Kidney epithelial cell (primary cell): ENCODE data around the gene IGF2R. TPM values are rescaled to one million over a fixed set of nuclear protein-coding genes. Genes with fewer than 3 reads are reported as not detected.

Experiments used
- DNase-seq: peaks from one replicate; pipeline ENCODE4 v3.0.0-alpha.2; 2010; ENCODE audit warnings: low read depth
- H3K27me3 ChIP-seq: 2 replicates; pipeline ENCODE4 v1.6.0; 2011; ENCODE audit warnings: low read length; ENCODE audit not compliant: control insufficient read depth, insufficient read depth
- H3K36me3 ChIP-seq: 2 replicates; pipeline ENCODE4 v1.5.1; 2011; ENCODE audit warnings: low read length; ENCODE audit not compliant: control insufficient read depth, insufficient read depth
- H3K4me3 ChIP-seq: 2 replicates; pipeline ENCODE4 v1.5.1; 2011; ENCODE audit warnings: low read depth, mild to moderate bottlenecking, control low read depth, low read length
- CTCF ChIP-seq: IDR thresholded peaks from 2 replicates; pipeline ENCODE4 v1.5.1; 2011; ENCODE audit warnings: mild to moderate bottlenecking, moderate library complexity, low read length, control low read depth, inconsistent platforms; ENCODE audit not compliant: insufficient read depth, poor library complexity, severe bottlenecking
- total RNA-seq: library from RNA; depleted of rRNA; stranded (reverse); fragments of >200 nt; gene quantifications from 2 replicates; pipeline ENCODE4 v1.2.3, GENCODE V29; 2015

Gene IGF2R
- total RNA-seq, 1 donor from 2014 or later: 251 TPM

DNA sequence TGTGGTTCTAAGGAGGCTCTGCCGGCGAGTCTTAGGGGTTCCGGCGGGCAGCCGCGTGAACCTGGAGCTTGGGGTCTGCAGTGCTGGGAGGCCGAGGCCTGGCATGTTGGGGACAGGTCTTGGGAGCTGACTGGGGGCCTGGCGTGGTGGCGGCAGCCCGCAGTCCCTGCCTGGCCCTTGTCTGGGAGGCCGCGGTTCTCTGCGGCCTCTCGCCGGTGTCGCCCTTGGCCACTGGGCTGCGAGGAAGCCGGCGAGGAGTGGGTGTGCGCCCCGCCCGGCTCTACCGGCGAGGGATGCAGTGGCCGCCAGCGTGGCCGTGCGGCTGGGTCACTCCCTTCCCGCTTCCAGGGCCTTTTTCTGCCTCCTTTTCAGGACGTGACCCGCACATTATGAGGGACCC is 36.3 kb downstream of the IGF2R start:
- Histone ChIP-seq H3K4me3 (no peak overlapping the region), H3K27me3 (no peaks in the 10 kb centered on the region), H3K36me3 (no peaks in the 10 kb centered on the region)
- TF ChIP-seq CTCF: no peak
- DNase-seq: no peak

DNA sequence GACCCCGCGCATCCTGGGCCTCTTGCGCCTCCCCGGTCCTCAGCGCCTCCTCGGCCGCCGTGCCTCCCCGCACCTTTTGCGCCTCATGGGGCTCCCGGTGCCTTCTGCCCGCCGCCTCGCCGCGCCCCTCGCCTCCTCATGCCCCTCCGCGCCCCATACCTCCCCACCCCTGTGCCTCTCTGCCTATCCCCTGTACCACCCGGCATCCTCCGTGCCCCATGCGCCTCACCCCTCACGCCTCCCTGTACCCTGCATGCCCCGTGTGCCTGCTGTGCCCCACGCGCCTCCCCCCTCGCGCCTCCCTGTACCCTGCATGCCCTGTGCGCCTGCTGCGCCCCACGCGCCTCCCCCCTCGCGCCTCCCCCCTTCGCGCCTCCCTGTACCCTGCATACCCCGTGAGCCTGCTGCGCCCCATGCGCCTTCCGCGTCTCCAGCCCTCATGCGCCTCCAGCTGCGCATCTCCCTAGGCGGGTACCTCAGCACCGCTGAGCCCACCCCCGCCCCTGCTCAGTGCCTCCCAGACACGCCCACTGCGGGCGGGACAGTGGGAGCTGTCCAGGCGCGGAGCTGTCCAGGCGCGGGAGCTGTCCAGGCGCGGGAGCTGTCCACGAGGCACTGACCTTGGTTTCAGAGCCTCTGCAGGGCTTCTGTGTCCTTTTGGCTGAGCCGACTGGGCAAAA is 37.1 kb downstream of the IGF2R start:
- peaks cover 1% of the 10 kb centered on the region for H3K36me3 ChIP-seq
- no peak overlapping the region for H3K4me3 ChIP-seq
- no peaks in the 10 kb centered on the region for H3K27me3 ChIP-seq
- TF ChIP-seq CTCF: no peak
- DNase-seq: no peak

DNA sequence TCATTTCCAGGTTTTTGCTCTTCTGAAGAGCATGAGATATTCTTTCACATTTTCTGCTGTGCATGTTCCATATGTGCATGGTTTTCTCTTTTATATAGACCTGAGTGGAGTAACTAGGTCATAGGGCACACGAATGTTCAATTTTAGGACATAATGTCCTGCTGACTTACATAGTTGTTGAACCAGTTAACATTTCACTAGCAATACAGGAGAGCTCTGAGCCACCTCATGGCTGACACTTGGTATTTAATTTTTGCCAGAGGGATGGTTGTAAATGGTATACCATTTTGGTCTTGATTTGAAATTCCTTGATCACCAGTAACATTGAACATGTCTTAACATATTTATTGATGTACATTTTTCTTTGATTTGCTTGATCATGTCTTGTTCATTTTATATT is 38.3 kb downstream of the IGF2R start:
- TF ChIP-seq CTCF: no peak
- DNase-seq: no peak
- Histone ChIP-seq H3K36me3 (peaks cover 1% of the 10 kb centered on the region), H3K27me3 (no peaks in the 10 kb centered on the region), H3K4me3 (no peak overlapping the region)

- no peak for TF ChIP-seq CTCF
Measured at GRCh38 chr6:160007611-160008010, 38.7 kb downstream of the IGF2R start.

GRCh38 chr6:160010067-160010466 is 41.2 kb downstream of the IGF2R start:
- no peak overlapping the region for H3K4me3 ChIP-seq
- peaks cover 4% of the 10 kb centered on the region for H3K36me3 ChIP-seq
- H3K27me3 ChIP-seq: no peaks in the 10 kb centered on the region
- no peak for DNase-seq
- TF ChIP-seq CTCF: no peak

More at GRCh38 chr6:160007611-160008010, 38.7 kb downstream of the IGF2R start:
- Histone ChIP-seq H3K4me3 (no peak overlapping the region), H3K27me3 (no peaks in the 10 kb centered on the region), H3K36me3 (peaks cover 2% of the 10 kb centered on the region)
- DNase-seq: no peak
